Activated CD4-positive, alpha-beta T cell treated with anti-CD3 and anti-CD28 coated beads for 36 hours (primary cell): ENCODE measurements around the gene GMCL2. TPM values are rescaled to one million over a fixed set of nuclear protein-coding genes. Genes with fewer than 3 reads are reported as not detected.
"Not testable (repeated sequence)": the region's sequence is repeated elsewhere in the genome, so short reads cannot be mapped to it uniquely, and the experiment has no call there.

Experiments
- ATAC-seq: fragments of 200-7000 bp; cut with Tn5 transposase; one replicate; pipeline ENCODE4 v1.10.0; 2021; ENCODE audit warnings: mild to moderate bottlenecking, moderate library complexity
- CTCF ChIA-PET: fragments of 350-600 bp; sonication (Branson Sonifier 250); formaldehyde crosslinking; loops from one replicate; lab custom pipeline; 2021; ENCODE audit warnings: antibody characterized with exemption; lab: Charles Lee
- POLR2A ChIA-PET: fragments of 350-600 bp; sonication (Branson Sonifier 250); formaldehyde crosslinking; loops from one replicate; lab custom pipeline; 2021; ENCODE audit warnings: antibody characterized with exemption, inconsistent platforms; lab: Charles Lee
- DNase-seq: peaks from one replicate; pipeline ENCODE4 v3.0.0-alpha.2; 2020
- H3K27ac Mint-ChIP-seq: one replicate; pipeline ENCODE4 v1.8.0; 2021; ENCODE audit warnings: mixed read lengths
- H3K27me3 Mint-ChIP-seq: one replicate; pipeline ENCODE4 v1.8.0; 2021; ENCODE audit warnings: mixed read lengths
- H3K36me3 Mint-ChIP-seq: one replicate; pipeline ENCODE4 v1.8.0; 2021; ENCODE audit warnings: low read depth, mixed read lengths
- H3K4me1 Mint-ChIP-seq: one replicate; pipeline ENCODE4 v1.8.0; 2021; ENCODE audit warnings: mixed read lengths
- H3K4me3 Mint-ChIP-seq: one replicate; pipeline ENCODE4 v1.8.0; 2021; ENCODE audit warnings: mild to moderate bottlenecking, moderate library complexity, mixed read lengths
- H3K9me3 Mint-ChIP-seq: one replicate; pipeline ENCODE4 v1.8.0; 2021; ENCODE audit warnings: low read depth, mixed read lengths
- intact Hi-C, 2 experiments: fragments of 100-400 bp; cut with DNase I in 1 of 2; cut with micrococcal nuclease in 1 of 2; formaldehyde crosslinking; loops; one replicate each; pipeline versions ENCODE4 v1.14.2 to v1.15.1; 2022 to 2024; cut with DNase I, micrococcal nuclease
- total RNA-seq, 2 experiments: library from RNA; stranded (reverse); gene quantifications; one replicate each; pipeline ENCODE4 v1.2.3, GENCODE V29; 2021

GMCL2 gene
- total RNA-seq, 2 experiments from 2014 or later: not detected

DNA sequence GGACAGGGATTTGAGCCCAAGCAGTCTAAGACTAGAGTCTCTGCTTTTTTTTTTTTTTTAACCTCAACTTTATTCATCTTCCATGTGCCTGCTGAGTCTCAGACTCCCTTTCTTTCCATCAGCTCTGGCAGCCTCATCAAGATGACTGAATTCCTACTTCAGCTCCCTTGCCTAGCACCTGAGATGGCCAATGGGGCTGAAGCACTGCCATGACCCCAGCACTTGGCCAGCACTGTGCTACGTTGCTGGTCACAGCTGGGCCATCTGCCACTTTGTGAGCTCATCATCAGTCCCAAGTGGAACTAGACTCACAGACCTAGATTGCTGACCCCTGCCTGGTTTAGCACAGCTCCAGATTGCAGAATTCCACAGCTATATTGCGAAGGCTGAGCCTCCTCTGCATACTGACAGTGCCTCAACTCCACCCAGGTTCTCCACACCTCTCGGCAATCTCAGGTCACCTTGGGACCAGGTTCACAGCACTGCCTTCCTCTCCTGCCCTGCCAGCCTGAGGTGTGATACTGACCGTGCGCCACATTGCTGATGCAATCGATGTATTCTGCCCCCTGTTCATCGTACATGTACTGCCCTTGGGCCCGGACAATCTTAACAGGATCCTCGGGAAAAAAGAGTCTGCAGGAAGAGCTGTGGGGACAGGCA, 43.8 kb upstream of the GMCL2 start:
- DNase-seq (no peak), ATAC-seq (no peak)
- CTCF ChIA-PET: interaction anchor here (0.6 to 0.7 kb wide), 2 partner anchors 14 to 37 kb away, joined by 3 read pairs; no protein-coding TSS in a partner anchor
- Mint-ChIP-seq H3K9me3 (no peaks in the 10 kb centered on the region), H3K4me3 (peak overlapping the region; percentile 80), H3K27ac (peak overlapping the region; percentile 84), H3K36me3 (peaks cover 48% of the 10 kb centered on the region), H3K27me3 (no peaks in the 10 kb centered on the region), H3K4me1 (peaks cover 55% of the 10 kb centered on the region)
- intact Hi-C loops: loop anchor here in 1 of 2 experiments (10.0 kb wide), 1 partner anchor 914 kb away; no protein-coding TSS in a partner anchor
- POLR2A ChIA-PET: interaction anchor here (0.6 to 1.6 kb wide), 4 partner anchors 17 to 564 kb away, joined by 3 to 6 read pairs (median 3); no protein-coding TSS in a partner anchor

DNA sequence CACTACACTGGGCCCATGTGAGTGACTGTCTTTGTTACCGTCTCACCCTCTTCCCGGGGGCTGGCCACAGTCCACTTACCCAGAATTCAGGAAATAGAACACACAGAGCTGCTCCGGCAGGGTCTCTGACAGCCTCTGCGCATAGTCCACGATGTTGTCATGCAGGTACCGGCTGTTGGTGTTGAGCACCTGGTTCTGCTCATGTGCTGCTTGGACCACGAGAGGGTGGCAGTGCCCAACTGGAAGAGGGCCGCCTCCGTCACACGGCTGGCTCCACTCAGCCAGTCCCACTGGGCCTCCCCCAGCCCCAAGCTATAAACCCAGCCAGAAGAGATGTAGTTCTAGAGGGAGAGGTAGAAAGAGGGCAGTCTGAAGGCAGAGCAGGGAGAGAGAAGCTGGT, 42.7 kb upstream of the GMCL2 start:
- no peaks in the 10 kb centered on the region for H3K27me3 Mint-ChIP-seq
- H3K4me1 Mint-ChIP-seq: peaks cover 51% of the 10 kb centered on the region
- H3K36me3 Mint-ChIP-seq: peaks cover 53% of the 10 kb centered on the region
- ChIA-PET POLR2A (no interaction called here), CTCF (interaction anchor here (0.6 kb wide), 1 partner anchor 352 kb away, joined by 3 read pairs; no protein-coding TSS in a partner anchor)
- DNase-seq: no peak
- peak overlapping the region; percentile 65 for H3K27ac Mint-ChIP-seq
- no peaks in the 10 kb centered on the region for H3K9me3 Mint-ChIP-seq
- intact Hi-C loops: loop anchor here in 1 of 2 experiments (10.0 kb wide), 1 partner anchor 915 kb away; no protein-coding TSS in a partner anchor
- ATAC-seq: no peak
- H3K4me3 Mint-ChIP-seq: peak overlapping the region; percentile 80

DNA sequence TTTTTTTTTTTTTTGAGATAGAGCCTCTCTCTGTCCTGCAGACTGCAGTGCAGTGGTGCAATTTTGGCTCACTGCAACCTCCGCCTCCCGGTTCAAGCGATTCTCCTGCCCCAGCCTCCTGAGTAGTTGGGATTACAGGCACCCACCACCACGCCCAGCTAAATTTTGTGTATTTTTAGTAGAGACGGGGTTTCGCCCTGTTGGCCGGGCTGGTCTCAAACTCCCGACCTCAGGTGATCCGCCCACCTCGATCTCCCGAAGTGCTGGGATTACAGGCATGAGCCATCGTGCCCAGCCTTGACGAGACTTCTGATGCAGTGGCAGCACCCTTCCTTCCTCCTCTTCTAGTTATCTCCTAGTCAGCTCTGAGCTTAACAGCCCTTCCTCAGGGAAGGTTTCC, 41.9 kb upstream of the GMCL2 start:
- CTCF ChIA-PET: interaction anchor here (1.1 kb wide), 1 partner anchor 9 kb away, joined by 5 read pairs; no protein-coding TSS in a partner anchor
- POLR2A ChIA-PET, ATAC-seq, H3K9me3 Mint-ChIP-seq, H3K27me3 Mint-ChIP-seq, H3K4me3 Mint-ChIP-seq, intact Hi-C loops, DNase-seq: not testable (repeated sequence)
- Mint-ChIP-seq H3K4me1 (peaks cover 49% of the 10 kb centered on the region), H3K27ac (peak overlapping the region; percentile 22), H3K36me3 (peaks cover 56% of the 10 kb centered on the region)

DNA sequence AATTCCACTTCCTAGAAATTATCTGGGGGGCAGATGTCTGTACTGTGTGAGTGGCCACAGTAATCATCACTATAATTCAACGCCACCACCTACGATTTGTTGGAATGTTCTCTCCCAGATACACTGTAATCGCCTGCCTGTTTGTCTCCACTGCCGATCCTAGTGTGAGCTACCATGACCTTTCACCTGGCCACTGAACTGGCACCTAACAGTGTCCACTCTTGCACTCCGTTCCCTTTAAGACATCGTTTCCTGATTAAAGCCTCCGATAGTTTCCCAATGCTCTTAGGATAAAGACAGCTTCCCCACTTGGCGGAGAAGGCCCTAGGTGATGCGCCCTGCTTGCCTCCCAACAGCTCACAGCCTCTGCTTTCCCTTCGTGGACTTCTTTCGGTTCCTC, 41.4 kb upstream of the GMCL2 start:
- no peaks in the 10 kb centered on the region for H3K9me3 Mint-ChIP-seq
- DNase-seq (no peak), ATAC-seq (no peak)
- H3K27ac Mint-ChIP-seq: no peak overlapping the region
- peaks cover 57% of the 10 kb centered on the region for H3K36me3 Mint-ChIP-seq
- POLR2A ChIA-PET: no interaction called here
- intact Hi-C loops: no loop called here
- CTCF ChIA-PET: interaction anchor here (1.1 kb wide), 1 partner anchor 9 kb away, joined by 5 read pairs; no protein-coding TSS in a partner anchor
- no peak overlapping the region for H3K4me3 Mint-ChIP-seq
- peaks cover 49% of the 10 kb centered on the region for H3K4me1 Mint-ChIP-seq
- H3K27me3 Mint-ChIP-seq: no peaks in the 10 kb centered on the region

DNA sequence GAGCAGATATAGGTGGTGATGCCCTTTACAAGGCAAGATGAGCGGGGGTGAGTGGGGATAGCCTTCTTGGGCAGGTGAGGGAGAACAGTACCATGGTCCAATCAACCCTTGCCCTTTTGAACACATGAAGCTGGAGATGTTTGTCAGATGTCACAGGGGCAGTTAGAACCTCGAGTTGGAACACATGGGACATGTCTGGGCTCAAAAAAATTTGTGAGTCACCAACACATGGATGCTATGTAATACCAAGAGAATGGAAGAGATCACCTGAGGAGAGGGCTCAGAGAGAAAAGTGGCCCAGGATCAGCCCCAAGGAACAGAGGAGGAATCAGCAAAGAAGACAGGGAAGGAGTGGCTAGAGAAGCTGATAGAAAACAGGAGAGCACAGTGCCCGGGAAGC, 40.8 kb upstream of the GMCL2 start:
- H3K4me3 Mint-ChIP-seq: no peak overlapping the region

DNA sequence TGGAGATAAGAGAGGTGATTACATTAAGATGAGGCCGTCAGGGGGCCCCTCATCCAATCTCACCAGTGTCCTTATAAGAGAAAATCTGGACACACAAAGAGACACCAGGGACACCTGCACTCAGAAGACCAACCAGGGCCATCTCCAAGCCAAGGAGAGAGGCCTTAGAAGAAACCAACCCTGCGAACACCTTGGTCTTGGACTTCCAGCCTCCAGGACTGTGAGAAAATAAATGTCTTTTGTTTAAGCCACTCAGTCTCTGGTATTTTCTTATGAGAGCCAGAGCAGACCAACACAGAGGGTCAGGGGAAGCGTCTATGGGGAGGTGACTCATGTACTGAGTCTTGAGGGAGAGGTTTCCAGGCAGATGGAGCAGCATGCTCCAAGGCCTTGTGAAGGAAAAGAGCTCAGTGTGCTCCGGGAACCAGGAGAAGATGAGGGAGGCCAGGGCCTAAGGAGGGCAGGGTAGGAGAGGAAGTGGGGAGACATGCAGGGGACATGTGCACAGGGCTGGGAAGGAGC, 40.0 kb upstream of the GMCL2 start:
- H3K36me3 Mint-ChIP-seq: peaks cover 65% of the 10 kb centered on the region
- no peak for ATAC-seq
- no peak overlapping the region for H3K4me3 Mint-ChIP-seq
- intact Hi-C loops: no loop called here
- peak overlapping the region; percentile 52 for H3K27ac Mint-ChIP-seq
- ChIA-PET POLR2A (no interaction called here), CTCF (interaction anchor here (0.6 kb wide), 1 partner anchor 677 kb away, joined by 3 read pairs; no protein-coding TSS in a partner anchor)
- no peaks in the 10 kb centered on the region for H3K27me3 Mint-ChIP-seq
- no peak for DNase-seq
- peaks cover 46% of the 10 kb centered on the region for H3K4me1 Mint-ChIP-seq
- no peaks in the 10 kb centered on the region for H3K9me3 Mint-ChIP-seq

More for the DNA sequence above, 40.8 kb upstream of the GMCL2 start:
- POLR2A ChIA-PET: no interaction called here
- intact Hi-C loops: no loop called here
- no peak for DNase-seq
- H3K9me3 Mint-ChIP-seq: no peaks in the 10 kb centered on the region
- no peaks in the 10 kb centered on the region for H3K27me3 Mint-ChIP-seq
- H3K36me3 Mint-ChIP-seq: peaks cover 61% of the 10 kb centered on the region
- peak overlapping the region; percentile 52 for H3K27ac Mint-ChIP-seq
- H3K4me1 Mint-ChIP-seq: peaks cover 47% of the 10 kb centered on the region
- CTCF ChIA-PET: no interaction called here
- no peak for ATAC-seq

DNA sequence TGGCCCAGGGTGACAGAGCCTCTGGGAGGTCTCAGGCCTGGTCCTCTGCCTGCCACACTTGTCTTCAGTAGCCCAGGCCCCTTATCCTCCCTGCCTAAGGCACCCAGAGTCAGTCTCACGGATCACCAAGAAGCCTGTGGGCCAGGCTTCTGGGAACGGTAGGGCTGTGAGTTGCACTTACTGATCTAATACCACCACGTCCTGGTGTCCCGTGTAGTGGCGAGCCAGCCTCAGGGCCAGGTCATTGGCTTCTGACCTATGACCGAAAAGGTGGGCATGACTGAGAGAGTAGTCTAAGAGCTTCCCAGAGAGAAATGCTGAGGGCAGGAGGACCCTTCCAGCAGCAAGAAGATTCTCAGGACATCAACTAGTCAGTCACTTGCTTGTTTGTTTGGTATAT, 38.0 kb upstream of the GMCL2 start:
- no peaks in the 10 kb centered on the region for H3K9me3 Mint-ChIP-seq
- DNase-seq (no peak), ATAC-seq (no peak)
- intact Hi-C loops: no loop called here
- no peaks in the 10 kb centered on the region for H3K27me3 Mint-ChIP-seq
- H3K4me1 Mint-ChIP-seq: peaks cover 44% of the 10 kb centered on the region
- H3K4me3 Mint-ChIP-seq: no peak overlapping the region
- peaks cover 60% of the 10 kb centered on the region for H3K36me3 Mint-ChIP-seq
- no peak overlapping the region for H3K27ac Mint-ChIP-seq
- ChIA-PET CTCF (interaction anchor here (0.9 kb wide), 1 partner anchor 23 kb away, joined by 3 read pairs; no protein-coding TSS in a partner anchor), POLR2A (no interaction called here)

DNA sequence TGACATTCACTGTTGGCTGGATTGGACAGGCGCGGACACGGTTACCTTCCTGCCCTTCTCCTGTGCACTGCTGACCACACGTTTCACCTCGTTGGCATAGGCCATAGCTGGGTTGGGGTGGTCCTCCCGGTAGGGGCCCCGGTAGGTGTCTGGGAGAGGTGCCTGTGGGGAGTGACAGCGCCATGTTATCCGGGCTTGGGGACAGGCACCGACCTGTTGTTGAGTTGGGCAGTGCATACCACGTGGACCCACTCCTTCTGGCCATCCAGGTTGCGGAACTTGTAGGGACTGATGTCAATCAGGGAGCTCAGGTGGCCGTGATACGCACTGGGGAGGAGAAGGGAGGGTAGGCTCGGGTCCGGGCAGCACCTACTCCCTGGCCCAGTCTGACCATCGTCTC, 37.2 kb upstream of the GMCL2 start:
- no peak for ATAC-seq
- Mint-ChIP-seq H3K4me3 (no peak overlapping the region), H3K9me3 (no peaks in the 10 kb centered on the region), H3K36me3 (peaks cover 59% of the 10 kb centered on the region), H3K27ac (no peak overlapping the region), H3K4me1 (peaks cover 36% of the 10 kb centered on the region), H3K27me3 (no peaks in the 10 kb centered on the region)
- ChIA-PET CTCF (interaction anchor here (1.1 kb wide), 1 partner anchor 14 kb away, joined by 3 read pairs; no protein-coding TSS in a partner anchor), POLR2A (no interaction called here)
- no peak for DNase-seq
- intact Hi-C loops: no loop called here

DNA sequence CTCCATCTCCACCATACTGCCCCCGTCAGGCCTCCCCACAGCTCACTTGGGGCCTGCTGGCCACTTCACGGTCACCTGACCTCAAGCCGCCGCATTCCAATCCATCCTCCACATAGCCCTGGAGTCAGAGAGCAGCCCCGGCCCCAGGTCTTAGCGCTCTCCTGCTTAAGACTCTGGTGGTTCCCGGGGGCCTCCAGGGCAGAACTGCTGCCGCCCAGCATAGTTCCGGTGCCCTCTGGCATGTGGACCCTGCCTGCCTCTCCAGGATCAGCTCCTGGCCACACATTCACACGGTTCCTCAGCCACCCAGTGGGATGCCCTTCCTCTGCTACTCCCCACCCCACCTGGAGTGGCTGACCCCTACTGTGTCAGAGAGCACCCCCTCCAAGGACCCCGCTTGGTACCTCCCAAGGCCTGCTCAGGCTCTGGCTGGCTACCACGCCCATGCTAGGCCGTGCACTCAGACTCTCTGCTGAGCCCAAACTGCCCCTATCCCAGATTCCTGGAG, 36.7 kb upstream of the GMCL2 start:
- no peaks in the 10 kb centered on the region for H3K9me3 Mint-ChIP-seq
- peaks cover 31% of the 10 kb centered on the region for H3K4me1 Mint-ChIP-seq
- ATAC-seq (no peak), DNase-seq (no peak)
- ChIA-PET POLR2A (no interaction called here), CTCF (interaction anchor here (1.1 kb wide), 1 partner anchor 15 kb away, joined by 3 read pairs; no protein-coding TSS in a partner anchor)
- intact Hi-C loops: no loop called here
- peak overlapping the region; percentile 35 for H3K27ac Mint-ChIP-seq
- no peaks in the 10 kb centered on the region for H3K27me3 Mint-ChIP-seq
- H3K4me3 Mint-ChIP-seq: no peak overlapping the region
- H3K36me3 Mint-ChIP-seq: peaks cover 59% of the 10 kb centered on the region

DNA sequence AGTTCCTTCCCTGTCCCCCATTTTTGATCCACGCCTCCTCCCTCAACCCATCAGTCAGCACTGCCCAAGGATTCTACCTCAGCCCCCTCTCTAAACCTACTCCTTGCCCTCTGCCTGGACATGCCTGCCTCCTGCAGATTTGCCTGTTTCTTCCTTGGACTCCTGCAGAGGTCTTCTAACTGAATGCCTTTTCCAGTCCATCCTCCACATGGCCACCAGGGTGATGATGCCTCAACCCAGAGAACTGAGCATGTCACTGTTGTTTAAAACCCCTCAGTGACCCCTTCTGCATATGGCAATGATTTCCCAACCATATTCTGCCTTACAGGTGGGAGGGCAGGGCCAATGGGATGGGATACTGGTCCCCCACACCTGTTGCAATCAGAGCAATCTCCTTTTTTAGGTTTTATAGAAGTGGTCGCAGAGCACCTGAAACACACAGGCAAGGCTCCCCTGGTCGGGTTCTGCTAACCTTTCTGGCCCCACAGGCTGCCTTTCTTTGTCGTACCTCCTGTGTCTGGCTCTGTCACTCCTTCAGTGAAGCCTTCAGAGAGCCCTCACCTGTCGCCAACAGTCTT, 36.1 kb upstream of the GMCL2 start:
- Mint-ChIP-seq H3K4me1 (peaks cover 26% of the 10 kb centered on the region), H3K36me3 (peaks cover 59% of the 10 kb centered on the region), H3K27me3 (no peaks in the 10 kb centered on the region), H3K9me3 (no peaks in the 10 kb centered on the region), H3K4me3 (no peak overlapping the region), H3K27ac (no peak overlapping the region)
- ATAC-seq (no peak), DNase-seq (no peak)
- intact Hi-C loops: no loop called here
- POLR2A ChIA-PET: no interaction called here
- CTCF ChIA-PET: no interaction called here

DNA sequence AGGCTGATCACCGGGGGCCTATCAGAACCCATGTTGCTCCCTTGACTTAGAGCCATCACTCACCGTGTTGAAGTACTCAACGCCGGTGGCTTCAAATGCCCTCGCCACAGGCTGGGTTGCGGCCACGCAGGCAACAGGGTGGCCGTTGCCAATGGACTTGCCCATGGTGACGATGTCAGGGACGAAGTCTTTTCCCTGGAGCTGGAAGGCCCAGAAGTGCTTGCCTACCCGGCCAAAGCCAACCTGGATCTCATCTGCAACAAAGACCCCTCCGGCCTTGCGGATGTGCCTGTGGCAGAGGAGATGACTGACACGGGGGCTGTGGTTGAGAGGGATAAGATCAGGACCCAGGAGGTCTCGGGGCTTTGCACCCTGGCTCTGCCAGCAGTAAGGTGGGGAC, 35.1 kb upstream of the GMCL2 start:
- CTCF ChIA-PET: no interaction called here
- POLR2A ChIA-PET: interaction anchor here (1.0 kb wide), 1 partner anchor 13 kb away, joined by 4 read pairs; no protein-coding TSS in a partner anchor
- Mint-ChIP-seq H3K4me3 (no peak overlapping the region), H3K9me3 (no peaks in the 10 kb centered on the region), H3K4me1 (peaks cover 17% of the 10 kb centered on the region), H3K36me3 (peaks cover 52% of the 10 kb centered on the region), H3K27ac (no peak overlapping the region), H3K27me3 (no peaks in the 10 kb centered on the region)
- intact Hi-C loops: no loop called here
- ATAC-seq (no peak), DNase-seq (no peak)
